BE2C (cell line): ENCODE results near the gene SLC8A2.

ENCODE experiments used
- DNase-seq: peaks from one replicate; pipeline ENCODE4 v3.0.0-alpha.2; 2020
- H3K27me3 ChIP-seq: fragments of 250-450 bp; sonication (Bioruptor Pico); 2 replicates; pipeline ENCODE4 v1.5.1; 2020; ENCODE audit warnings: mild to moderate bottlenecking
- H3K36me3 ChIP-seq: fragments of 250-450 bp; sonication (Bioruptor Pico); 2 replicates; pipeline ENCODE4 v1.5.1; 2020; ENCODE audit warnings: mild to moderate bottlenecking
- H3K4me1 ChIP-seq: fragments of 250-450 bp; sonication (Bioruptor Pico); 2 replicates; pipeline ENCODE4 v1.5.1; 2020
- H3K4me3 ChIP-seq: 2 replicates; pipeline ENCODE4 v1.5.1; 2011; ENCODE audit warnings: low read depth, low read length
- H3K9me3 ChIP-seq: fragments of 250-450 bp; sonication (Bioruptor Pico); 2 replicates; pipeline ENCODE4 v1.5.1; 2020
- CTCF ChIP-seq: IDR thresholded peaks from 2 replicates; pipeline ENCODE4 v1.5.1; 2012; ENCODE audit warnings: mild to moderate bottlenecking, low read depth, low read length

SLC8A2 gene

GRCh38 chr19:47428177-47428894 lies 43.4 kb downstream of the SLC8A2 start:
- DNase-seq = peak; percentile 100
- no peak for TF ChIP-seq CTCF
- peak overlapping the region; percentile 53 for H3K4me3 ChIP-seq
- H3K9me3 ChIP-seq = no peaks in the 10 kb centered on the region
- H3K4me1 ChIP-seq = no peaks in the 10 kb centered on the region; the same call in 1 of the 2 replicates
- no peaks in the 10 kb centered on the region for H3K36me3 ChIP-seq
- no peaks in the 10 kb centered on the region for H3K27me3 ChIP-seq

GRCh38 chr19:47427241-47428176 lies 44.2 kb downstream of the SLC8A2 start:
- DNase-seq = peak; percentile 80
- peak; percentile 95 for TF ChIP-seq CTCF
- Histone ChIP-seq H3K36me3 (no peaks in the 10 kb centered on the region), H3K27me3 (0 out of 2 replicates have a peak, but pooled peaks cover under 1% of the 10 kb centered on the region), H3K4me3 (peak overlapping the region; percentile 26), H3K9me3 (no peaks in the 10 kb centered on the region), H3K4me1 (no peaks in the 10 kb centered on the region; the same call in none of the 2 replicates)

GRCh38 chr19:47423203-47423882 lies 48.4 kb downstream of the SLC8A2 start:
- peaks cover 12% of the 10 kb centered on the region for H3K27me3 ChIP-seq
- H3K36me3 ChIP-seq = no peaks in the 10 kb centered on the region
- no peak for DNase-seq
- no peak for TF ChIP-seq CTCF
- no peaks in the 10 kb centered on the region for H3K9me3 ChIP-seq
- H3K4me3 ChIP-seq = no peak overlapping the region
- peaks cover 11% of the 10 kb centered on the region for H3K4me1 ChIP-seq

- H3K4me3 ChIP-seq = 0 out of 2 replicates have a peak overlapping the region, but pooled peaks have one; percentile 22
- no peaks in the 10 kb centered on the region for H3K9me3 ChIP-seq
- H3K27me3 ChIP-seq = peaks cover 20% of the 10 kb centered on the region
- no peak for TF ChIP-seq CTCF
- no peak for DNase-seq
- no peaks in the 10 kb centered on the region for H3K36me3 ChIP-seq
- peaks cover 11% of the 10 kb centered on the region for H3K4me1 ChIP-seq
These were observed 49.1 kb downstream of the SLC8A2 start for GRCh38 chr19:47422417-47423163.

- H3K9me3 ChIP-seq = no peaks in the 10 kb centered on the region
- no peaks in the 10 kb centered on the region for H3K36me3 ChIP-seq
- peak; percentile 86 for DNase-seq
- no peak for TF ChIP-seq CTCF
- H3K27me3 ChIP-seq = peaks cover 26% of the 10 kb centered on the region
- H3K4me3 ChIP-seq = peak overlapping the region; percentile 22
- peaks cover 11% of the 10 kb centered on the region for H3K4me1 ChIP-seq
These were observed 49.8 kb downstream of the SLC8A2 start for GRCh38 chr19:47421844-47422395.
